HepG2 (cell line): ENCODE results near the gene SOCS1. TPM values are rescaled to one million over a fixed set of nuclear protein-coding genes. Genes with fewer than 3 reads are reported as not detected.

Source experiments
- AGO1 ChIP-seq: fragments of 200-400 bp; formaldehyde crosslinking; IDR thresholded peaks from 2 replicates; pipeline ENCODE4 v1.6.1; 2017; ENCODE audit warnings: mild to moderate bottlenecking, low read depth, low read length, moderate library complexity; ENCODE audit not compliant: poor library complexity, severe bottlenecking
- ASH2L ChIP-seq: fragments of 300-600, 200-600 bp; sonication (generic); IDR thresholded peaks from 2 replicates; pipeline ENCODE4 v1.7.0; 2017; ENCODE audit warnings: low read depth, mild to moderate bottlenecking, moderate library complexity, mixed read lengths, low read length; ENCODE audit not compliant: insufficient read length
- BRD4 ChIP-seq: sonication (generic); formaldehyde crosslinking; IDR thresholded peaks from 2 replicates; pipeline ENCODE4 v1.4.0; 2020; ENCODE audit warnings: missing genetic modification reagents
- CERS6 ChIP-seq: sonication (generic); formaldehyde crosslinking; IDR thresholded peaks from 2 replicates; pipeline ENCODE4 v1.5.0; 2020; ENCODE audit warnings: missing genetic modification reagents
- EP300 ChIP-seq, 3 experiments: sonication (generic) in 1 of 3; formaldehyde crosslinking in 1 of 3; IDR thresholded peaks; 2 replicates each; pipeline versions ENCODE4 v1.5.1 to v1.6.1; 2011 to 2020; ENCODE audit warnings: low read depth in 2 of 3, low read length in 2 of 3, borderline replicate concordance in 1 of 3, improper control_type of control experiment in 1 of 3, mild to moderate bottlenecking in 1 of 3, missing genetic modification reagents in 1 of 3, moderate library complexity in 1 of 3
- FOXP1 ChIP-seq, 2 experiments: fragments of 450-650 bp in 1 of 2; IDR thresholded peaks; 2 replicates each; pipeline ENCODE4 v1.6.1; 2017 to 2018; ENCODE audit warnings: antibody characterized with exemption in 1 of 2
- GTF2F1 ChIP-seq: fragments of 150-350 bp; IDR thresholded peaks from 2 replicates; pipeline ENCODE4 v1.6.1; 2014; ENCODE audit warnings: low read length
- IKZF1 ChIP-seq: fragments of 450-650 bp; IDR thresholded peaks from 2 replicates; pipeline ENCODE4 v1.7.1; 2016
- MIXL1 ChIP-seq: IDR thresholded peaks from 2 replicates; pipeline ENCODE4 v1.6.1; 2016
- NFATC3 ChIP-seq: sonication (generic); formaldehyde crosslinking; IDR thresholded peaks from 2 replicates; pipeline ENCODE4 v1.5.1; 2020; ENCODE audit warnings: mild to moderate bottlenecking, missing genetic modification reagents
- NONO ChIP-seq, 2 experiments: fragments of 450-650 bp in 1 of 2; sonication (generic) in 1 of 2; formaldehyde crosslinking in 1 of 2; IDR thresholded peaks in 1 of 2; conservative IDR thresholded peaks in 1 of 2; 2 replicates each; pipeline versions ENCODE4 v1.6.1 to v1.8.0; 2017 to 2022; ENCODE audit warnings: mild to moderate bottlenecking in 1 of 2, missing genetic modification reagents in 1 of 2, moderate library complexity in 1 of 2
- PRDM15 ChIP-seq: sonication (generic); formaldehyde crosslinking; IDR thresholded peaks from 2 replicates; pipeline ENCODE4 v1.4.0; 2020; ENCODE audit warnings: missing genetic modification reagents
- TEAD2 ChIP-seq: sonication (generic); formaldehyde crosslinking; IDR thresholded peaks from 2 replicates; pipeline ENCODE4 v1.9.0; 2021; ENCODE audit warnings: missing genetic modification reagents
- ZFYVE20 ChIP-seq: sonication (generic); formaldehyde crosslinking; IDR thresholded peaks from 2 replicates; pipeline ENCODE4 v1.8.0; 2023; ENCODE audit warnings: low read depth, mild to moderate bottlenecking, moderate library complexity, missing genetic modification reagents, borderline replicate concordance
- ZNF225 ChIP-seq: sonication (generic); formaldehyde crosslinking; IDR thresholded peaks from 2 replicates; pipeline ENCODE4 v1.4.0; 2020; ENCODE audit warnings: mild to moderate bottlenecking, missing genetic modification reagents
- ZNF3 ChIP-seq: IDR thresholded peaks from 2 replicates; pipeline ENCODE4 v1.7.0; 2017; ENCODE audit warnings: inconsistent platforms
- ZNF362 ChIP-seq: sonication (generic); formaldehyde crosslinking; IDR thresholded peaks from 2 replicates; pipeline ENCODE4 v1.4.0; 2020; ENCODE audit warnings: missing genetic modification reagents, mild to moderate bottlenecking, borderline replicate concordance
- ZNF451 ChIP-seq: sonication (generic); formaldehyde crosslinking; IDR thresholded peaks from 2 replicates; pipeline ENCODE4 v1.5.0; 2020; ENCODE audit warnings: mild to moderate bottlenecking, missing genetic modification reagents
- ZNF512 ChIP-seq: sonication (generic); formaldehyde crosslinking; IDR thresholded peaks from 2 replicates; pipeline ENCODE4 v1.4.0; 2020; ENCODE audit warnings: mild to moderate bottlenecking, missing genetic modification reagents
- ZNF570 ChIP-seq: sonication (generic); formaldehyde crosslinking; IDR thresholded peaks from 2 replicates; pipeline ENCODE4 v1.4.0; 2020; ENCODE audit warnings: mild to moderate bottlenecking, missing genetic modification reagents, borderline replicate concordance
- ZNF580 ChIP-seq: IDR thresholded peaks from 2 replicates; pipeline ENCODE4 v1.6.1; 2016; ENCODE audit warnings: low read depth, borderline replicate concordance
- ZNF619 ChIP-seq: sonication (generic); formaldehyde crosslinking; IDR thresholded peaks from 2 replicates; pipeline ENCODE4 v1.4.0; 2020; ENCODE audit warnings: mild to moderate bottlenecking, missing genetic modification reagents
- polyA plus RNA-seq, 8 experiments: library from polyadenylated mRNA; depleted of rRNA in 3 of 8; stranded (reverse) in 7 of 8; unstranded in 1 of 8; fragments of >200 nt; fragmentation: Illumina TruSeq in 4 of 8; extraction: Trizol in 4 of 8; gene quantifications; 2 replicates each; pipeline versions ENCODE4 v1.2.1 to v1.2.3, GENCODE V29; 2011 to 2016; ENCODE audit warnings: low read depth in 4 of 8, missing spikeins in 1 of 8, mixed read lengths in 1 of 8; ENCODE audit not compliant: insufficient read depth in 1 of 8
- total RNA-seq, 5 experiments: library from RNA; depleted of rRNA; stranded (reverse); fragments of >200 nt; fragmentation: Illumina TruSeq; extraction: Trizol; gene quantifications; 2 replicates each; pipeline ENCODE4 v1.2.3, GENCODE V29; 2016; ENCODE audit warnings: low read depth in 1 of 5

The SOCS1 gene
- total and polyA plus RNA-seq, 2 of the 13 experiments (the other 11 are each of a cell fraction or from before 2014, with no cell fraction given): 5.3 to 6.3 TPM

DNA sequence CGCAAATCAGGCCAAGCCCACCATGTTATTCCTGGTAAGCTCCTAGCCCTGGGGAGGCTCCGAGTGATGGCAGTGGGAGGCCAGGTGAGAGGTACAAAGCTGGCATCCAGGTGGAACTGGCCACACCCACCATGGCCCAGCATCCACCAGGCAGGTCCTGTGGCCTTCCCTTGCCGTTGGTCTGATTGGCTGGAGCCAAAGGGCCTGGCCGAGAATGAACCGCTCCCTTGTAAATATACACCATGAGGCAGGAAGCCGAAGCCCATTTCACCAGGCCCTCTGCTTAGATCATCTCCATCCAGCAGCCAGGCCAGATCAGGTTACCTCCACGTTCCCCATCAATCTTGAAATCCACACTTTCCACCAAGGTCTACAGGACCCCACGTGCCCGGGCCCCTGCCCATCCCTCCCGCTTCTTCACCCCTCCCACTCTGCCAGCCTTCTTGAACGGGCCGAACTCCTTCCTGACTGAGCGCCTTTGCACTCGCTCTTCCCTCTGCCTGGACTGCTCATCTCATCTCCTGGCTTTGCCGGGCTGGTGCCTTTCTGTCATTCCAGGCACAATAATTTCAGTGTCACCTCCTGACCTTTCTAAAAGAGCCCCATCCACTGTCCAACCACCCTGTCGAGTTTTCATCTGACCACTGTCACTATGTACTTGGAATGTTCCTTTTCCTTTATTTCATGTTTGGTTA, 5.8 kb downstream of the SOCS1 start (continued):
- TF ChIP-seq ZNF225: no peak
- no peak for TF ChIP-seq NONO (IDR thresholded peaks at IDR 0.05)
- TF ChIP-seq NONO (CRISPR knock-in tag; conservative IDR thresholded peaks at IDR 0.05): no peak
- no peak for TF ChIP-seq PRDM15
- TF ChIP-seq BRD4 (CRISPR knock-in tag): no peak
- no peak for TF ChIP-seq EP300 (IDR thresholded peaks at IDR 0.05; ENCODE audit: low read depth in 2 of 2, low read length in 2 of 2)
- TF ChIP-seq EP300 (CRISPR knock-in tag; IDR thresholded peaks at IDR 0.05; ENCODE audit: borderline replicate concordance): no peak
- no peak for TF ChIP-seq GTF2F1
- TF ChIP-seq NFATC3 (CRISPR knock-in tag): no peak
- TF ChIP-seq IKZF1: no peak
- no peak for TF ChIP-seq ZFYVE20 (CRISPR knock-in tag)
- TF ChIP-seq ZNF512: no peak
- TF ChIP-seq ASH2L: no peak
- no peak for TF ChIP-seq TEAD2 (CRISPR knock-in tag)
- TF ChIP-seq ZNF362 (CRISPR knock-in tag): 0 out of 2 replicates have a peak, but pooled peaks have one; percentile 10
- TF ChIP-seq ZNF619 (CRISPR knock-in tag): no peak
- TF ChIP-seq ZNF3 (CRISPR knock-in tag): no peak
- no peak for TF ChIP-seq MIXL1 (CRISPR knock-in tag)
- TF ChIP-seq AGO1: peak; percentile 51
- TF ChIP-seq CERS6 (CRISPR knock-in tag): 0 out of 2 replicates have a peak, but pooled peaks have one; percentile 19
- no peak for TF ChIP-seq ZNF580
- no peak for TF ChIP-seq FOXP1 (IDR thresholded peaks at IDR 0.05)
- no peak for TF ChIP-seq FOXP1 (CRISPR knock-in tag; IDR thresholded peaks at IDR 0.05)
- no peak for TF ChIP-seq ZNF451 (CRISPR knock-in tag)
- TF ChIP-seq ZNF570 (CRISPR knock-in tag): no peak
